Measurements from ENCODE around the gene VWDE. TPM values are rescaled to one million over a fixed set of nuclear protein-coding genes. Genes with fewer than 3 reads are reported as not detected.

Gene VWDE
- total and polyA plus RNA-seq, 2 of the 13 experiments (the other 11 are each of a cell fraction or from before 2014, with no cell fraction given): 0.12 to 0.27 TPM

DNA sequence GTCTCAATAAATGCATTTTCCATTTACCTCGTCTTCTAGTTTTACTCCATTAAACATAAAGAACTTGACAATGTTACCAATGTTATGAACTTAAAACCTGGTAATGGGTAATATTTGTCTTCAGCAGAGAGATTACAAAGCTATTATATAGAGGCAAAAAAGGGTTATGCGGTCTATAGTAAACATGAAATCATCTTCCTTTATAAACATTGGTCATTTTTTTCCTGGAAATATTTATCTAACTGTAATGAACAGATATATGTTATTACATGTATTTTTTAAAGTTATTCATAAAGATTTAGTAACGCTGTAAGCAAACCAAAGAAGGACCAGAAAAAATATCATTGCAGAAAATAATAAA is 1.3 kb downstream of the VWDE start:
- Histone ChIP-seq H3K9ac (ENCODE audit: insufficient read depth, low read depth, low read length) (no peak overlapping the region), H3K27ac (ENCODE audit: extremely low read length, insufficient read depth, low read length) (no peak overlapping the region), H3K4me1 (ENCODE audit: insufficient read depth, low read length) (peaks cover 8% of the 10 kb centered on the region; the same call in 1 of the 2 replicates), H3K27me3 (ENCODE audit: control insufficient read depth in 1 of 2, insufficient read depth in 2 of 2, low read length in 2 of 2) (peaks cover 1 to 6% of the 10 kb centered on the region in 2 experiments; a peak in 4 of 5 replicates), H3K9me3 (ENCODE audit: low read length) (no peaks in the 10 kb centered on the region), H2AFZ (ENCODE audit: low read length) (no peak overlapping the region), H3K36me3 (replicated peaks in 1 of 2; ENCODE audit: control insufficient read depth in 1 of 2, insufficient read depth in 2 of 2, low read length in 2 of 2) (no peaks in the 10 kb centered on the region), H3K4me3 (replicated peaks in 1 of 3; ENCODE audit: insufficient read depth in 1 of 3, low read depth in 2 of 3, low read length in 3 of 3) (no peak overlapping the region), H3K79me2 (ENCODE audit: insufficient read depth, low read length) (no peaks in the 10 kb centered on the region), H3K4me2 (ENCODE audit: low read depth, low read length) (no peak overlapping the region), H4K20me1 (ENCODE audit: insufficient read depth, low read length) (no peaks in the 10 kb centered on the region)
- BruUV-seq (replicated peaks): no TSS peak
- intact Hi-C loops (cut with micrococcal nuclease; ENCODE audit: unreplicated experiment): no loop called here
- ATAC-seq (no peak), FAIRE-seq (no peak), DNase-seq (ENCODE audit: low spot score) (no peak)
- CTCF ChIA-PET (ENCODE audit: low intra/inter-chr PET ratio, low total read pairs): no interaction called here
- in situ Hi-C loops (cut with HindIII; ENCODE audit: extremely low pct_ligation_motif_present, low pct_unique_long_range_greater_than_20kb): no loop called here
- WGBS (ENCODE audit: low lambda C conversion rate): 24% methylated on average over 3 of the region's 3 CpGs
- POLR2A ChIA-PET: no interaction called here
- TF ChIP-seq ZNF773 (CRISPR knock-in tag; IDR thresholded peaks at IDR 0.05; ENCODE audit: borderline replicate concordance) (no peak), CHCHD3 (CRISPR knock-in tag; IDR thresholded peaks at IDR 0.05) (no peak), ZNF350 (CRISPR knock-in tag; IDR thresholded peaks at IDR 0.05; ENCODE audit: borderline replicate concordance, low read depth) (no peak), SMAD1 (CRISPR knock-in tag; IDR thresholded peaks at IDR 0.05; ENCODE audit: borderline replicate concordance, low read depth) (no peak), KMT2B (CRISPR knock-in tag; IDR thresholded peaks at IDR 0.05) (no peak), FOXA1 (IDR thresholded peaks at IDR 0.05) (no peak), FOXA1 (CRISPR knock-in tag; IDR thresholded peaks at IDR 0.05) (no peak), RBM22 (optimal IDR thresholded peaks at IDR 0.05; ENCODE audit: low read length) (no peak), FOXK2 (IDR thresholded peaks at IDR 0.05) (no peak), PHB2 (IDR thresholded peaks at IDR 0.05; ENCODE audit: partially characterized antibody) (no peak), ZNF253 (CRISPR knock-in tag; IDR thresholded peaks at IDR 0.05; ENCODE audit: borderline replicate concordance) (no peak), TEAD3 (CRISPR knock-in tag; optimal IDR thresholded peaks at IDR 0.05; ENCODE audit: borderline replicate concordance) (no peak), MAFF (IDR thresholded peaks at IDR 0.05; ENCODE audit: low read depth, low read length) (no peak), ZNF138 (CRISPR knock-in tag; IDR thresholded peaks at IDR 0.05; ENCODE audit: low read depth) (no peak), SP140L (CRISPR knock-in tag; IDR thresholded peaks at IDR 0.05; ENCODE audit: borderline replicate concordance) (no peak), ZNF644 (CRISPR knock-in tag; IDR thresholded peaks at IDR 0.05; ENCODE audit: low read depth) (no peak)
- TF ChIP-seq, protein P1, sequence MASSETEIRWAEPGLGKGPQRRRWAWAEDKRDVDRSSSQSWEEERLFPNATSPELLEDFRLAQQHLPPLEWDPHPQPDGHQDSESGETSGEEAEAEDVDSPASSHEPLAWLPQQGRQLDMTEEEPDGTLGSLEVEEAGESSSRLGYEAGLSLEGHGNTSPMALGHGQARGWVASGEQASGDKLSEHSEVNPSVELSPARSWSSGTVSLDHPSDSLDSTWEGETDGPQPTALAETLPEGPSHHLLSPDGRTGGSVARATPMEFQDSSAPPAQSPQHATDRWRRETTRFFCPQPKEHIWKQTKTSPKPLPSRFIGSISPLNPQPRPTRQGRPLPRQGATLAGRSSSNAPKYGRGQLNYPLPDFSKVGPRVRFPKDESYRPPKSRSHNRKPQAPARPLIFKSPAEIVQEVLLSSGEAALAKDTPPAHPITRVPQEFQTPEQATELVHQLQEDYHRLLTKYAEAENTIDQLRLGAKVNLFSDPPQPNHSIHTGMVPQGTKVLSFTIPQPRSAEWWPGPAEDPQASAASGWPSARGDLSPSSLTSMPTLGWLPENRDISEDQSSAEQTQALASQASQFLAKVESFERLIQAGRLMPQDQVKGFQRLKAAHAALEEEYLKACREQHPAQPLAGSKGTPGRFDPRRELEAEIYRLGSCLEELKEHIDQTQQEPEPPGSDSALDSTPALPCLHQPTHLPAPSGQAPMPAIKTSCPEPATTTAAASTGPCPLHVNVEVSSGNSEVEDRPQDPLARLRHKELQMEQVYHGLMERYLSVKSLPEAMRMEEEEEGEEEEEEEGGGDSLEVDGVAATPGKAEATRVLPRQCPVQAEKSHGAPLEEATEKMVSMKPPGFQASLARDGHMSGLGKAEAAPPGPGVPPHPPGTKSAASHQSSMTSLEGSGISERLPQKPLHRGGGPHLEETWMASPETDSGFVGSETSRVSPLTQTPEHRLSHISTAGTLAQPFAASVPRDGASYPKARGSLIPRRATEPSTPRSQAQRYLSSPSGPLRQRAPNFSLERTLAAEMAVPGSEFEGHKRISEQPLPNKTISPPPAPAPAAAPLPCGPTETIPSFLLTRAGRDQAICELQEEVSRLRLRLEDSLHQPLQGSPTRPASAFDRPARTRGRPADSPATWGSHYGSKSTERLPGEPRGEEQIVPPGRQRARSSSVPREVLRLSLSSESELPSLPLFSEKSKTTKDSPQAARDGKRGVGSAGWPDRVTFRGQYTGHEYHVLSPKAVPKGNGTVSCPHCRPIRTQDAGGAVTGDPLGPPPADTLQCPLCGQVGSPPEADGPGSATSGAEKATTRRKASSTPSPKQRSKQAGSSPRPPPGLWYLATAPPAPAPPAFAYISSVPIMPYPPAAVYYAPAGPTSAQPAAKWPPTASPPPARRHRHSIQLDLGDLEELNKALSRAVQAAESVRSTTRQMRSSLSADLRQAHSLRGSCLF (CRISPR knock-in tag; IDR thresholded peaks at IDR 0.05; ENCODE audit: borderline replicate concordance): no peak
- TF ChIP-seq, protein P2, sequence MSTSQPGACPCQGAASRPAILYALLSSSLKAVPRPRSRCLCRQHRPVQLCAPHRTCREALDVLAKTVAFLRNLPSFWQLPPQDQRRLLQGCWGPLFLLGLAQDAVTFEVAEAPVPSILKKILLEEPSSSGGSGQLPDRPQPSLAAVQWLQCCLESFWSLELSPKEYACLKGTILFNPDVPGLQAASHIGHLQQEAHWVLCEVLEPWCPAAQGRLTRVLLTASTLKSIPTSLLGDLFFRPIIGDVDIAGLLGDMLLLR (CRISPR knock-in tag; IDR thresholded peaks at IDR 0.05): no peak
- TF ChIP-seq, protein P3, sequence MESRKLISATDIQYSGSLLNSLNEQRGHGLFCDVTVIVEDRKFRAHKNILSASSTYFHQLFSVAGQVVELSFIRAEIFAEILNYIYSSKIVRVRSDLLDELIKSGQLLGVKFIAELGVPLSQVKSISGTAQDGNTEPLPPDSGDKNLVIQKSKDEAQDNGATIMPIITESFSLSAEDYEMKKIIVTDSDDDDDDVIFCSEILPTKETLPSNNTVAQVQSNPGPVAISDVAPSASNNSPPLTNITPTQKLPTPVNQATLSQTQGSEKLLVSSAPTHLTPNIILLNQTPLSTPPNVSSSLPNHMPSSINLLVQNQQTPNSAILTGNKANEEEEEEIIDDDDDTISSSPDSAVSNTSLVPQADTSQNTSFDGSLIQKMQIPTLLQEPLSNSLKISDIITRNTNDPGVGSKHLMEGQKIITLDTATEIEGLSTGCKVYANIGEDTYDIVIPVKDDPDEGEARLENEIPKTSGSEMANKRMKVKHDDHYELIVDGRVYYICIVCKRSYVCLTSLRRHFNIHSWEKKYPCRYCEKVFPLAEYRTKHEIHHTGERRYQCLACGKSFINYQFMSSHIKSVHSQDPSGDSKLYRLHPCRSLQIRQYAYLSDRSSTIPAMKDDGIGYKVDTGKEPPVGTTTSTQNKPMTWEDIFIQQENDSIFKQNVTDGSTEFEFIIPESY (CRISPR knock-in tag; IDR thresholded peaks at IDR 0.05): no peak
- TF ChIP-seq, protein P4, sequence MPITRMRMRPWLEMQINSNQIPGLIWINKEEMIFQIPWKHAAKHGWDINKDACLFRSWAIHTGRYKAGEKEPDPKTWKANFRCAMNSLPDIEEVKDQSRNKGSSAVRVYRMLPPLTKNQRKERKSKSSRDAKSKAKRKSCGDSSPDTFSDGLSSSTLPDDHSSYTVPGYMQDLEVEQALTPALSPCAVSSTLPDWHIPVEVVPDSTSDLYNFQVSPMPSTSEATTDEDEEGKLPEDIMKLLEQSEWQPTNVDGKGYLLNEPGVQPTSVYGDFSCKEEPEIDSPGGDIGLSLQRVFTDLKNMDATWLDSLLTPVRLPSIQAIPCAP (CRISPR knock-in tag; IDR thresholded peaks at IDR 0.05; ENCODE audit: low read depth): no peak

Measured in HepG2 (cell line).